ENCODE data around the gene CHRNB4.

The CHRNB4 gene

DNA sequence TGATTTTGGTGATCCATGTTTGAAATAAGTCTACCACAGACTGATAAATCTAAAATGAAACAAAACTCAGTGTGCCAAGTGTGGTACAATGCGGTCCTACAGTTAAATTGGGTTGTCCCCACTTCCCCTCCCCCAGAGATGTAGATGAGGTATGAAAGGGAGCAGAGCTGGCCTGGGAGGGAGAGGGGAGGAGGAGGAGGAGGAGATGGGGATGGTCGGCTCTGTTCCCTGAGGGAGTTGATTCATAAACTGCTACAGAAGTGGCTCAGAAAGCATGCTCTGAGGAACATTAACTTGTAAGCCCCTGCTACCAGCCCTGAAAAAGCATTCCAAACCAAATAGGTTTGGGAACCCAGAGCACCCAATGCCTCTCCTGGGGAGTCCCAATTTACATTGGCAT is 28.0 kb upstream of the CHRNB4 start:
- no peak for DNase-seq

DNA sequence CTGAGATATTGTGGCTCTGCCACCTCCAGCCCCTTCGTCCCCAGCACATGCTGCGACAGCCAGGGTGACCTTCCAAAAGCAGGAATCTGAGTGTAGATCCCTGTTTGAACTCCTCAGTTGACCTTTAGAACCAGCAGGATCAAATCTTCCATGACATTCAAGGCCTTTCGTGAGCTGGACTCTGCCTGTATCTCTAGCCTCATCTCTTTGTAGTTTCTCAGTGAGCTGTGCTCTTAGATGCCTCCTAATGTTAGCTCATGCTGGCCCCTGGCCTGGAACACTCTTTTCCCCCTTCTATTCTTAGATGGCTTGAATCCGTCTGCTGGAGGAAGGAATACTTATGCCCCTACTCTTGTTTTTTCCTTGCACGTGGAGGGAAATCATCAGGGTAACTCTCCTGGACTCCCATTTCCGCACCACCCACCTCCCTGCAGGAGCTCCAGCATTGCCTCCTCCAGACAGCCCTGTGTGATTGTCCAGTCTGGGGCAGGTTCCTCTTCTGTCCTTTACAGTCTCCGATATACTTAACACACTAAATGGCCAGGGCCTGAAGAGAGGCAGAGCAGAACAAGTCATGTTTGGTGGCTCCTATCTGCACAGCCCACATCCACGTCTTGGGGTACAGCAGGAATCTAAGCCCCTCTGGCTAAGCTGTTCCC is 26.7 kb upstream of the CHRNB4 start:
- DNase-seq, result no peak

DNA sequence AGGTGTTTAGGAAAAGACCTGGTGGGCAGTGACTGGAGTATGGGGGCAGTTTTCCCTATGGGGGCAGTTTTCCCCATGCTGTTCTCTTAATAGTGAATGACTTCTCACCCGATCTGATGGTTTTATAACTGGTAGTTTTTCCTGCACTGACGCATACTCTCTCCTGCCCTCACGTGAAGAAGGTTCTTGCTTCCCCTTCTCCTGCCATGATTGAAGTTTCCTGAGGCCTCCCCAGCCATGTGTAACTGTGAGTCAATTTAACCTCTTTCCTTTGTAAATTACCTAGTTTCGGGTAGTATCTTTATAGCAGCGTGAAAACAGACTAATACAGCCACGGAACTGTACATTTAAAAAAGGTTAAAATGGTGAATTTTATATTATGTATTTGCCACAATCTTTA is 25.0 kb upstream of the CHRNB4 start:
- no peak for DNase-seq

DNA sequence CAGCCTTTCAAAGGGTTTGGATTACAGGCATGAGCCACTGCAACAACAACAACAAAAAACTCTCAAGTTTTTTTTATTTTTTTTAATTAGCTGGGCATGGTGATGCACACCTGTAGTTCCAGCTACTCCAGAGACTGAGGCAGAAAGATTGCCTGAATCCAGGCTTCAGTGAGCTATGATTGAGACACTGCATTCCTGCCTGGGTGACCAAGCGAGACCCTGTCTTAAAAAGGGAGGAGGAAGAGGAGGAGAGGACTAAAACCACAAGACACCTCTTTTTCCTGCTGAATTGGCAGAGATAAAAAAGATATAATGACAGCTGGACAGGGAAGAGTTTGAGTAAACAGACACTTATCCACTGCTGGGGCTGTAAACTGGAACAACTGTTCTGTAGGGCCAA is 22.7 kb upstream of the CHRNB4 start:
- no peak for DNase-seq

DNA sequence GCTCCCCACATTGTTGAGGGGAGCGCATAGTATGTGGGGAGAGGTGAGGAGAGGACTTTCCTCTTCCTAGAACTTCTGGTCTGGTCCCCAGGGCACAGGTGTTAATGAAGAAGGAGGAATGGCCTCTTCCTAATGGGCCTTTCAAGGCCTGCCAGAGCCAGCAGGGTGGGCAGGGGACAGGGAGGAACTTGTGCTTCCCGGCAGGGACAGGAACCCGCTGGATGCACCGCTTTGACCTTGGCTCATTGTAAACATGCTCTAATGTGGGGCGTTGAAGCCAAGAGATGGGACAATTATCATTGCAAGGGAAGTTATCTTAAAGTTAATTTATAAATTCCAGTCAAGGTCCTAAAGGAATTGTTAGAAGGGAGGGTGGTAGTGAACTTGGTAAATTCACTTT is 21.0 kb upstream of the CHRNB4 start:
- DNase-seq, result no peak

DNA sequence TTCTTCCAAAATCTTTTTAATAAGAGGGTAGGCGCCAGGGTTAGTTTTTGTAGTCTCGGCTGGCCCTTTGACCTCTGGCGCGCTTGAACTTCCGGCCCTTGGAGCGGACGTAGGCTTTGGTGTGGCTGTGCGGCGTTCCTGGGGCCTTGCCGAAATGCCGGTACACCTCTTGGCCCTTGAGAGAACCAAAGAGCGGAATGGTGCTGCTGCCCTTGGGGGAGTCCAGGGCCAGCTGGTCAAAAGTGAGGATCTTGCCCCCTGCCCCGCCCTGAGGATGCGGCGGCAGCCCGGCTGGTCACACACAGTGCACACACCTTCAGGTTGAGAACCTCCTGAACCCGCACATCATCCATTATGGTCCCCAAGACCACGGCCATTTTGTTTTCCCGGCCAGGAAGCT is 20.0 kb upstream of the CHRNB4 start:
- no peak for DNase-seq

DNA sequence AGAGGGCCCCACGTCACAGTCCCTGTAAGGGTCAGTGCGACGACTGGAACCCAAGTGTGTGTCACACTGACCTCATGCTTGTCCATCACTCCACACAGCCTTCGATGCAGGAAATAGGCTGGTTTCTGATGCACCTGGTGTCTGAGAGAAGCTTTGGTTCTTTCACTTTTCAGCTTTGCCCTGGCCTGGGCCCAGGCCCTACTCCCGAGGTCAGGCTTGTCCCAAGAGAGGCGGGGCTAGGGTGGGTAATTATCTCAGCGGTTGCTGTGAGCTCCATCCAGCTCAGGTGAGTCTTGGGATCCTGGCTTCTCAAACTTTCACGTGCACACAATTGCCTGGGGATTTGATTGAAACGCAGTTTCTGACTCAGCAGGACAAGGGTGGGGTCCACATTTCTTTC is 19.6 kb upstream of the CHRNB4 start:
- no peak for DNase-seq

DNA sequence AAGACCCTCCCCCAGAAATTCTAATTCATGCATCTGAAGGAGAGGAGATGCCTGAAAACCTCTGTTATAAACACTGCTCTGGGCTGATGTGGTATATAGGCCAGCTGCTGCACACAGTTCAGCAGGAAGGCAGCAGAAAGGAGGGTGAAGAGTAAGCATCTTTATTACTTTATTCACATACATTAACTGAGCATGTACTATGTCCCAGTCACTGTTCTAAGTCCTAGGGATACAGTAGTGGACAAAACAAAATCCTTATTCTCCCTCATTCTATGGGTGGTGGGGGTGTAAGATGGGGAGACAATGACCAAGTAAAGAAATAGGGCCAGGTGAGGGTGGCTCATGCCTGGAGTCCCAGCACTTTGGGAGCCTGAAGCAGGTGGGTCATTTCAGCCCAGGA is 17.8 kb upstream of the CHRNB4 start:
- no peak for DNase-seq

DNA sequence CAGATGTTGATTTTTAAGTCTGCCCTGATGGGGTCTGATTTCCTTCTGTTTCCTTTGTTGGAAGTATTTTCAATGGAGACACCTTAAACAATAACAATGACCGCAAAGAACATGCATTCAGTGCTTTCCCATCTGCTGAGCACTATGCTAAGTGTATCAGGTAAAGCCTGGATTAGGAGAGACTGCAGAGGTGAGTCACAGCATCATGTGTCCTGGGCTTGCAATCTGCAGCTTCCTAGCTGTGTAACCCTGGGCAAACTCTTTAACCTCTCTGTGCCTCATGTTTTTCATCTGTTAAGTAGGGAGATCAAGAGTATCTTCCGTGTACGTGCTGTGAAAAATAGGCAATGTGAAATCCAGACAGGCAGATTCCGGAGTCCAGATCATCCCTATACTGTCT is 13.3 kb upstream of the CHRNB4 start:
- DNase-seq, result no peak

DNA sequence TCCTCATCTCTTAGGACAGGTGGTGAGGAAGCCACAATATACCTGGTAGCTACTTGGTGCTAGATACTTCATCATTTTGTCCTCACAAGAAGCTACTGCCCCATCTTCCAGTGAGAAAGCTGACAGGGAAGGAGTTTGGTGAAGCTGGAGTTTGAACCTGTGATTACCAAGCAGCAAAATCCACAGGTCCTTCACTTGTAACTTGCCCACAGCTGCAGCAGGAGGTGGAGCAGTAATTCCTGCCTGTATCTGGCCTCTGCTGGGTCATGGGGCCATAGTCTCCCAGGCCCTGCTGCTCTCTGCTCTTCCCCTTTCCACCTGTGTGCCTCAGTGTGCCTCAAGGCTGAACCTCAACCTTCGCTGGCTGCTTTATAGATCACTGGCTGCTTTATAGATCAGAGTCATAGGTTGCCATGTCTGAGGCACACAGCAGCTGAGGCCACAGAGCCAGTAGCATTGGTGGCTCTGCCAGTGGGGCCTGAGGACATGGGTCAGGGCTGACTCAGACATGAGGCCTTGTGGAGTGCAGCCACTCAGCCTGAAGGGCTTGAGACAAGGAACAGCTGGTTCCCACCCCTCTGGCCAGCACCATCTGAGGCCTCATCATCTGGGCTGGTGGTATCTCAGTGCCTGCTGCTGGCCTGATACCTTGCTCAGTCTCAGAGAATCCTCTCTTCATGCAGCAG is 11.1 kb upstream of the CHRNB4 start:
- DNase-seq, result no peak

DNA sequence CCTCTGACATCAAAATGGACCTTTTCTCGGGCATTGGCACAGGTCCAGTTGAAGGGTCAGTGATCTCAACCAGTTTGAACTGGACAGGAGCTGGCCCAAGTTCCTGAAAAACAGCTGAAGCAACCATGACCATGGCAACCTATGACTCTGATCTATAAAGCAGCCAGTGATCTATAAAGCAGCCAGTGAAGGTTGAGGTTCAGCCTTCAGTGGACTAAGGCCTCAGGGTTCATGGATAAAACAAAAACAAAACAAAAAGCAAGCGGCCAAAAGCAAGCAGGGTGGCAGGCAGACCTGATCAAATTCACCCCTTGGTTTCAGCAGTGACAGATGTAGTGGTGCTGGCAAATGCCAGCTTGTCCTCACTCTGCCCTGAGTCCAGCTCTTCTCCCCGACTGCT is 10.0 kb upstream of the CHRNB4 start:
- DNase-seq, result no peak

DNA sequence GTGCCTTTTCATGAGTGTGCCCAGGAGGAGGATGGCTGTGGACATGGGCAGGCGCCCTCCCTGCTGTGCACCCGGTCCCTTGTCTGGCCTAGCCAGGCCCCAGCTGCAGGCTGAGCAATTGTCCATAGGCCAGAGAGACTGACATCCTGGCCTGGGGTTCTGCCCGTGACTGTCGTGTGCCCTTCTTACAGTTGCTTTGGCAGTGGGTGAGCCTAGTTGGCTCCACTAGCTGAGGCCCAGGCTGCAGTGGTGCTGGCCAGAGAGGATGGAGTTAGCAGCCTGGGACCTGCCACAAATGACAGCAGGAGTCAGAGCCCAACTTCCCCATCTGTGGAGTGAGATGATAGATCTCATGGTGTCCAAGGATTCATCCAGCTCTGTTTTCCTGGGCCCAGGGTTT is 9.0 kb upstream of the CHRNB4 start:
- DNase-seq, result no peak

DNA sequence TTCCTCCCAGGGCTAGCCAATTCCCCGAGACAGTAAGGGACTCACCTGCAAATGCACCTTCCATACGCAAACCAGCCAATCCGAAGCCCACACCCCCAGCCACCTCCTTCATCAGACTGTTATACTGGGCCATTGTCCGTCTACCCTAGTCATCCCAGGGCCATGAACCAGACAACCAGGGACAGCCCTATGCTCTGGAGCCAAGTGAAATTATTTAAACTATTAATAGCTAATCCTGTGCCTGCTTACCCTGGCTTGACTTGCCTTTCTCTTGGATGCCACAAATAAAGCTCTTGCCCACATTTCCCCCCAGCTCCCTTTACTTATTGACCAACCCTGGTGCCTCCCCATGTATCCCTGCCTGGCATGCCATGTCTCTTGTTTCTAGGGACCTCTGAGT is 4.0 kb upstream of the CHRNB4 start:
- DNase-seq, result no peak

DNA sequence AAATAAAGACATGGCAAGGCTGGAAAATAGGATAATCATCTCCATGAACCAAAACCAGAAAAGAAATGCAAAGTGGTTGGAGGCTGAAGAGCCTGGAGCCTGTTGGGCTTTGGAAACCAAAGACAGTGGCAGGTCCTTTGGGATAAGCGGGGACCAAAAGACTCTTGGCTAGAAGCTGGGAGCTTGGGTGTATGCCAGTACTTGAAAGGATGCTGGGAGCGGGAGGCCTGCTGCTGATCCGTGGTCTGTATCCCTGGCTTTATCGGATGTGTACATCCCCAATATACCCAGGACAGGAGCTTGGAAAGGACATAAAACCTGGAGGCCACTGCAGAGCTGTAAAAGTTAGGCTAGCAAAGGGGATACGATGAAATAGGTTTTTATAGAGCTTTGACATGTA is 1.3 kb upstream of the CHRNB4 start:
- DNase-seq, result no peak

DNA sequence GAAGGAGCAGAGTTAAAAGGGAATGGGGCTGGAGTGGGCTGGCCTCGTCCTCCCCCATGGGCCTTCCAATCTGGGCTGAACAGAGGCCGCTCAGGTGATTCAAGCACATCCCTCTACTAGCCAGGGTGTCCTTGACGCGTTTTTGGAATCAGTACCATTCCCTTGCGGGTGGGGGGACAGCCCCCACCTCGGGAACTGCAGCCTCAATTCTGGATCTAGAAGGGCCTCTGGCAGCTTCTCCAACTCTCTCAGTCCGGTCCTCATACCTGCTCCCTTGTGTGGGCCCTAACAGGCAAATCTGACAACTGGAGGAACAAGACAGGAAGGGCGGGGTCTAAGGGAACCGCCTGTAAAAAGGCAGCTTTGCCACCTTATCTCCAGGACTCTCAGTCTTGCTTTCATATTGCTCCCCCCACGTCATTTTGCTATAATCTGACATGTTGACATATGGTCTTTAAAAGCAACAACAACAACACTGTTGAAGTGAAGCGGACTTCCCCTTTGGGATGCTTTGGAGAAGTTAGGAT is 802 bp upstream of the CHRNB4 start:
- DNase-seq, result no peak

DNA sequence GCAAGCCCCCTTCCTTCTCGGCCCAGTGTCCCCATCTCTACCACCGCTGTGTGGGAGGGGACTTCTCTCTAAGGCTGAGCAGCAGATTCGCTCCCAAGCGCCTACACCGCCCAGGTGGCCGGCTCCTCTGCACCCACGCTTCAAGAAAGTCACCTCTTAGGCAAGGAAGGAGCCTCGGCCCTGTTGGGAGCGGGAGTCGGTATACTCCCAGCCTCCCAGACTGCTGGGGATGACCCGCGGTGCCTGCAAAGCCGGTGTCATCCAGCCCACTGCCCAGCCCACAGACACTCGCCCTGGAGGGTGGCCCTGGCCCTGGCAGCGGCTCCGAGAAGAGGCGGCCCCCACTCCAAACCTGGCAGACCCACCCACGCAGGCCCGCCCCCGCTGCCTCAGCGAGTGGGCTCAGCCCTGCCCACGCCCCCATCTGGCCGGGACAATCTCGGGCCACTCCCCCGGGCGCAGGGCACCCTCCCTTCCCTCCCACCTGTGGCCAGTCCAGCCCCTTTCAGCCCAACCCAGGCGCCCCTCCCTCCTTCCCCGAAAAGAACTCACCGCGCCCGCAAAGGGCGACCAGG is 396 bp downstream of the CHRNB4 start:
- no peak for DNase-seq

DNA sequence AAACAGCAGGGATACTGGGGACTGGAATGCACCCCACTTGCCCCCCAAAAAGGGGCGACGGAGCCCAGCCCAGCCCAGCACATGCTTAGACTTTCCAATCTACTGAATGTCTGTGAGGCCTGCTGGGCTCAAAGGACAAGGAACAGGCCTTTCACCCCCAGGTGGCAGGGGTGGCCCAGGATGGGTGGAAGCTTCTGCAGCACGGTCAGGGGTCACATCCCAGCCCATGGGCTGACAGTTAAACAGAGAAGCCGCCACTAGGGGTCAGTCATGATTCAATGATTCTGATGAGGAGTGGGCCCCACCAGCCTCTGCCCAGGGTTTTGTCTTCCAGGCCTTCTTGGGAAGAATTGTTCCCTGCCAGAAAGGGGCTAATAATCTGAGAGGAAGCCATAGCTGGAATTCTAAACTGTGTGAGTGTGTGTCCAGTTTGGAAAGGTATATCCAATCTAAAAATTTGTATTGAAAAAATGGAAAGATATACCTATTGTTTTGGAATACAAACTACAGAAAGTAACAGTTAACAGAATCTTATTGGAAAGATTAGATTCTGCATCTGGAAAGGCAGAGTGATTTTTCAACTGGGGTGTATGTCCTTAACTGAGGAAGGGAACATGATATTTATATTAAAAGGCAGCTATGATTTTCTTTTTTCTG is 2.2 kb downstream of the CHRNB4 start:
- DNase-seq, result peak; percentile 73 to 81 (median 74)

DNA sequence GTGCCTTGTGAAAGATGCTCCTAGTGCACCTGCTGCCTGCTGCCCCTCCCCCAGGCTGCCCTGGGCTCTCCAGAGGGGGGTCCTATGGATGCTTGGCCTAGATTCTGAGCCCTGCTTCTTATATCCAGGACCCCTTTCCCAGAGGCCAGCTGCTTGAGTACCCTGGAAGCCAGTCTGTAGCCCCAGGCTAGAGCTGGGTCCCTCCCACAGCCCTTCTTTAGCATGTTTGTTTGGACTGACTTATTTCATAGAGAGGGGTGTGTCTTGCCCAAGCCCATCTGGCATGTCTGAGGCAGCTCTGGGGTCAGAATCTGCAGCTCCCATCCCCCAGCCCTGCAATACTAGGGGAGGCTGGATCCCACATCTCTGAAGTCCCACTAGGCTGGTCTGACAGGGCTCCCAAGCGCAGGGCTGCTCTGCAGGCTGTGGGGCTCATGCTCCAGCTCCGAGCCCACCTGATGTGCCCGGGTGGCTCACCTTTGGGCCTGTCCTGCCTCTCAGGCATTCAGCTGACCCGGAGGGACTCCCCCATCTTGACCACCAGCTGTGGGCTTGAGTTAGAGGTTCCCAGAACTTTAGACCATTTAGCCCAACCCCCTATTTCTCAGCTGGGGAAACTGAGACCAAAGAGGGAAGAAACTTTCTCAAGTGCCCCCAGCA is 3.1 kb downstream of the CHRNB4 start:
- no peak for DNase-seq

DNA sequence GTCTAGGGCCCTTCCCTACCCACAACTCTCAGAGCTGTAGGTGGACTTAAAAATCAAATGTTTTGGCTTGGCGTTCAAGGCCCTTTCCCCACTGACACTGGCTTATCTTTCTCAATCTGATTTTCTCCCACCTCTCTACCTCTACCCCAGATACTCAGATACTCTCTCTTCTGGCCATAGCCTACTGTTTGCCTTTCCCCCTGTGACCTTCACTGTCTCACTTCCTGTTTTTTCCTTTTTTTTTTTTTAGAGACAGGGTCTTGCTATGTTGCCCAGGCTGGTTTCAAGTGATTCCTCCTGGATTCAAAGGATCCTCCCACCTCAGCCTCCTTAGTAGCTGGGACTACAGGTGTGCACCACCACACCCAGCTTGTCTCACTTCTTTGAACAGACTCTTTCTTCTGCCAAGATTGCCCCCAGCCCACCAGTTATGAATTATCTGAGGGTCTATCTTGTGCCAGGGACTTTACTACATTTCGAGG is 4.6 kb downstream of the CHRNB4 start:
- DNase-seq, result no peak

DNA sequence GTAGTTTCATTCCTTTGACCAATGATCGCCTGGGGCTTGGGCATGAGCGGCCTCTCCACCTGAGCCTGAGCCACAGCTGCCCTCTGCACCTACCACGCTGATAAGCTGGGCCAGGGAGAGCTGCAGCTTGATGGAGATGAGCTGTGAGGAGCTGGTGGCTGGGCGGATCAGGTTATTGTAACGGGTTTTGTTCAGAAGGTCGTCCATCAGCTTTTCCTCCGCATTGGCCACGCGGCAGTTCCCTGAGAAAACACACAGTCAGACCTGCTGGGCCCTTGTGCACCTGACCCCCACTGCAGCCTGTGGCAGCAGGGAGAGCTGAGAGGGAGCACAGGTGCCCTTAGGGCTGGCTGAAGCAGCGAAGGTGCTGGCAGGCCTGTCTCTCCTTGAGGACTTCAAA is 5.7 kb downstream of the CHRNB4 start:
- DNase-seq, result no peak

DNA sequence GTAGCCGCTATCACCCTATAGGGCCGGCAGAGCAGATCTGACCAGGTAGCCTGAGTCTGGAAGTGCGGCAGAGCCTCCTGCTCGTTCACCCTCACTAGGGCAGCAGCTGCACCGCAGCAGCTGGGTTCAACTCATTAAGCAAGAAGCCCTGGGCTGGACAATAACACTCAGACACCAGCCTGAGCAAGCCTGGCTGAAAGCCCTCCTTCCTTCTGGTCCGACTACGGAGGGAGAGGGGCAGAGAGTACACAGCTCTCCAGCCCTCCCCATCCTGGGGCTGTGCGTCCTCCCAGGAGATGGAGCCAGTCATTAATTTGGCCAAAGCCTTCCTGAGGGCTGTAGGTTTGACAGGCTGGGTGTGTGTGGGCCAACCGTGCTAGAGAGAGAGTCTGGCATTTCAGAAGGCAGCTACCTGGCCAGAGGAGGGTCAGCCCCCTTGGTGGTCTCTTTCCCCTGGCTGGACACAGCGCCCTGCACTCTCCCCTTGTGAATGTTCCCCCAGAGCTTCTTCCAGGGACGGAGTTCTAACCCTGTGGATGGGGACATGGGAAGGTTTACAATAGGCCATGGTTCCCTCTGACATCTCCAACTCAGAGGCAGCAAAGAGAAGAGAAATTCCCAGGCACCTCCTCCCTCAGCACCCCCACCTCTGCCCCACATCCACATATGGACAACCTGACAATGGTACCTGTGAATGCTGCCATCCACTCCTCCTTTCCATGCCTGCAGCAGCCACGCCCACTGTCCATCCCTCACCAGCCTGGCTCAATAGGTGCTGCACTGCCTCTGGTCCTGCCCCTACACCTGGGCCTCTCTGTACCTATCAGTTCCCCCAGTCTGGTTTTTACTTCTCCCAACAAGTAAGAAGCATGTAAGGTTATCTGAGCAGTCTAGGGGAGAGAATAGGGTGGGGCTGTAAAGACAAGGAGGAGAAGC is 6.5 kb downstream of the CHRNB4 start:
- no peak for DNase-seq

DNA sequence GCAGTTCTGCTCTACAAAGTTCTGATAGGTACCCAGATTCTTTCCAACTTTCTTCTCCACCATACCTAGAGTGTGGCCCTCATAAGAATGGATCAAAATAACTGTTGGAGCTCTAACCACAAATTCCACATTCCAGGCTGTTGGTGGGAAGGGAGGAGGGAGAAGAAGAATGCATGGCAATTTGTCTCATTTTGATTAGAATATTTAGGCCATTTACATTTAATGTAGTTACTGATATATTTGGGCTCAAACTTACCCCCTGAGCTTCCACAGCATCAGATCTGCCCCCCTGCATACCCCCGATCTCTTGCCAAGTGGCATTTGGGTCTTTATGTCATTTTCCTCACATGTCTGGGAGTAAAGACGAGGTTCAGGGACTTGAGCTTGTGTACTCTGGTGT is 7.7 kb downstream of the CHRNB4 start:
- DNase-seq, result no peak
